Measurements from ENCODE around the gene SERPINB8. TPM values are rescaled to one million over a fixed set of nuclear protein-coding genes. Genes with fewer than 3 reads are reported as not detected.

SERPINB8 gene
- total and polyA plus RNA-seq, 10 donors: 4.6 to 23.4 (median 14.5) TPM

DNA sequence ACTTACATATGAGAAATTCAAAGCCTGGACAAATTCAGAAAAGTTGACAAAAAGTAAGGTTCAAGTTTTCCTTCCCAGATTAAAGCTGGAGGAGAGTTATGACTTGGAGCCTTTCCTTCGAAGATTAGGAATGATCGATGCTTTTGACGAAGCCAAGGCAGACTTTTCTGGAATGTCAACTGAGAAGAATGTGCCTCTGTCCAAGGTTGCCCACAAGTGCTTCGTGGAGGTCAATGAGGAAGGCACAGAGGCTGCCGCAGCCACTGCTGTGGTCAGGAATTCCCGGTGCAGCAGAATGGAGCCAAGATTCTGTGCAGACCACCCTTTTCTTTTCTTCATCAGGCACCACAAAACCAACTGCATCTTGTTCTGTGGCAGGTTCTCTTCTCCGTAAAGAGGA lies 17.0 kb downstream of the SERPINB8 start:
- Histone ChIP-seq H3K9me3 (no peaks in the 10 kb centered on the region), H3K36me3 (peaks cover 0 to 72% (median 44%) of the 10 kb centered on the region in 6 donors), H3K27me3 (replicated peaks in 1 of 7) (no peaks in the 10 kb centered on the region), H3K4me3 (no peak overlapping the region), H3K27ac (no peak overlapping the region), H3K4me1 (peaks cover 0 to 5% (median 0%) of the 10 kb centered on the region in 6 donors)
- 73 to 93% (median 87%) methylated on average over 7 of the region's 7 CpGs for WGBS, 5 donors
- intact Hi-C loops (cut with DNase I; ENCODE audit: low total_unique reads): loop anchor here (10.0 kb wide), 1 partner anchor 462 kb away; no protein-coding TSS in a partner anchor
- DNase-seq: no peak
- TF ChIP-seq, protein P1, sequence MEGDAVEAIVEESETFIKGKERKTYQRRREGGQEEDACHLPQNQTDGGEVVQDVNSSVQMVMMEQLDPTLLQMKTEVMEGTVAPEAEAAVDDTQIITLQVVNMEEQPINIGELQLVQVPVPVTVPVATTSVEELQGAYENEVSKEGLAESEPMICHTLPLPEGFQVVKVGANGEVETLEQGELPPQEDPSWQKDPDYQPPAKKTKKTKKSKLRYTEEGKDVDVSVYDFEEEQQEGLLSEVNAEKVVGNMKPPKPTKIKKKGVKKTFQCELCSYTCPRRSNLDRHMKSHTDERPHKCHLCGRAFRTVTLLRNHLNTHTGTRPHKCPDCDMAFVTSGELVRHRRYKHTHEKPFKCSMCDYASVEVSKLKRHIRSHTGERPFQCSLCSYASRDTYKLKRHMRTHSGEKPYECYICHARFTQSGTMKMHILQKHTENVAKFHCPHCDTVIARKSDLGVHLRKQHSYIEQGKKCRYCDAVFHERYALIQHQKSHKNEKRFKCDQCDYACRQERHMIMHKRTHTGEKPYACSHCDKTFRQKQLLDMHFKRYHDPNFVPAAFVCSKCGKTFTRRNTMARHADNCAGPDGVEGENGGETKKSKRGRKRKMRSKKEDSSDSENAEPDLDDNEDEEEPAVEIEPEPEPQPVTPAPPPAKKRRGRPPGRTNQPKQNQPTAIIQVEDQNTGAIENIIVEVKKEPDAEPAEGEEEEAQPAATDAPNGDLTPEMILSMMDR (IDR thresholded peaks at IDR 0.05 in 8 of 11, conservative IDR thresholded peaks at IDR 0.05 in 3 of 11): no peak
- TF ChIP-seq POLR2A (IDR thresholded peaks at IDR 0.05) (no peak), POLR2AphosphoS5 (IDR thresholded peaks at IDR 0.05) (no peak)

DNA sequence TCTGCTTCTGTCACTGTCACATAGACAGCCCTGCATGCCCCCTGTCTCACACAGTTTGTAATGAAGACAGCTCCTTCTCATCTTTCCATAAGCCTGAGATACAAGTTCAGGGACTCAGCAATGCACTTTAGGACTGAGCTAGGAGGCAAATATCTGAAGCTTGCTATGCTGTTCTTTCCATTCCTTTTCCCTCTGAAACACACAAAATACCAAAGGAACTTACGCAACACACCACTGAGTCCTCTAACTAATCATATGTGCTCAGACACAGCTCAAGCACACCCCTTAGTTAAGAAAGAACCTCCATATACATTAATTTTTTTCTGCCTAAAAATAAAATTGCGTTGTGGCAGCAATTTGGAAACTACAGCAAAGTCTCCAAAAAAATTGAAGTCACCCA lies 17.9 kb downstream of the SERPINB8 start:
- H3K4me3 ChIP-seq: no peak overlapping the region
- WGBS, 5 donors: 42 to 87% (median 71%) methylated on average over 2 of the region's 2 CpGs
- H3K36me3 ChIP-seq: peaks cover 0 to 63% (median 36%) of the 10 kb centered on the region in 6 donors
- intact Hi-C loops (cut with DNase I; ENCODE audit: low total_unique reads): loop anchor here (10.0 kb wide), 1 partner anchor 463 kb away; no protein-coding TSS in a partner anchor
- H3K27ac ChIP-seq: no peak overlapping the region
- no peak for DNase-seq
- TF ChIP-seq POLR2AphosphoS5 (IDR thresholded peaks at IDR 0.05): no peak
- no peak for TF ChIP-seq POLR2A (IDR thresholded peaks at IDR 0.05)
- TF ChIP-seq, protein P1 (IDR thresholded peaks at IDR 0.05 in 8 of 11, conservative IDR thresholded peaks at IDR 0.05 in 3 of 11): no peak
- H3K9me3 ChIP-seq: no peaks in the 10 kb centered on the region
- H3K4me1 ChIP-seq: no peaks in the 10 kb centered on the region
- H3K27me3 ChIP-seq (replicated peaks in 1 of 7): no peaks in the 10 kb centered on the region

DNA sequence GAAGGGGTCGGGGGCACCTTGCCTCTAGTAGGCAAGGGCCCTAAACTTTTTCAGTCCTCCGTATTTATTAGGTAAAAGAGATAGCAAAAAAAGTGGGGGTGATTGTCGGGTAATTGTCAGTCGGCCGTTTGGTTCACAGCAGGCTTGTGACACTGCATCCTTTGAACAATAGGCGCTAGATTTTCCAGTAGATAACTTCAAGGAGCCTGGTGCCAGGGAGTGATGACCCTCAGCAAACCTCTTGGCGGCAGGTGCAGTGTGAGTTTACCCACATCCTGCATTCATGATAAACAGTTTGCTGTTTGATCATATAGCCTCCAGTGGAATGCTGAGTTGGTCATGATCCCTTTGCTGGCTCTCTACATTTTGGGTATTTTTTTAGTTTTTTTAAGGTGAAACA lies 22.9 kb downstream of the SERPINB8 start:
- TF ChIP-seq, protein P1 (IDR thresholded peaks at IDR 0.05 in 8 of 11, conservative IDR thresholded peaks at IDR 0.05 in 3 of 11): no peak
- no peak for TF ChIP-seq POLR2AphosphoS5 (IDR thresholded peaks at IDR 0.05)
- no peak for TF ChIP-seq POLR2A (IDR thresholded peaks at IDR 0.05)
- peaks cover 0 to 23% (median 1%) of the 10 kb centered on the region in 6 donors for H3K36me3 ChIP-seq
- no peaks in the 10 kb centered on the region for H3K27me3 ChIP-seq (replicated peaks in 1 of 7)
- no peak for DNase-seq
- no peak overlapping the region for H3K4me3 ChIP-seq
- H3K4me1 ChIP-seq: no peaks in the 10 kb centered on the region
- 82 to 86% (median 83%) methylated on average over 7 of the region's 7 CpGs for WGBS, 5 donors
- intact Hi-C loops (cut with DNase I; ENCODE audit: low total_unique reads): no loop called here
- peaks cover 0 to 26% (median 25%) of the 10 kb centered on the region in 8 donors for H3K9me3 ChIP-seq
- H3K27ac ChIP-seq: no peak overlapping the region

DNA sequence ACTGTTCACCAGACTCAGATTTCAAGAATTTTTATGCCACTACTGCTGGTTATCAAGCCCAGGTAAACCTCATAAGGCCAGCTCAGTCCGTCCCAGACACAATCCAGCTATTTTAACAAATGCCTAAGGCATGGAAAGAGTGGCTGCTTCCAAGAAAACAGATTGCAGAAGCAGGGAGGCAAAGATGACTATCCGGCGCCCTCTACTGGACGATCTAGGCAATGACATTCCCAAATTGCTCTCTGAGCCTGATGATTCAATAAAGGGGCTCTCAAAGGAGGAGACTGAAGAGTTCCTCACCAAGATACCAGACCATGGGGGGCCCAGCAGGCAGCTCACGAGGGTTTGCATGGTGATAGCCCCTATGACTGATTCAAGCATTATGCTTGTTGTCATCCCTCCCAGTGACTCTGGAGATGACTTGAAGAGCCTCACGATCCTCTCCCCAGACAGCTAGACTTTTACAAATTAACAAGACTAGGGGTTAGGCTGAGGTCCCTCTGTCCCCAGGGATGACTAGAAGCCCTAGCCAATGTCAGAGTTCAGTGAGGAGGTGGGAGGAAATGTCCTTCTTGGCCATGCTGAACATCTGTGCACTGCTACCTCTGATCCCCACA lies 25.0 kb downstream of the SERPINB8 start:
- H3K4me1 ChIP-seq: no peaks in the 10 kb centered on the region
- intact Hi-C loops (cut with DNase I; ENCODE audit: low total_unique reads): no loop called here
- peaks cover 0 to 26% (median 25%) of the 10 kb centered on the region in 8 donors for H3K9me3 ChIP-seq
- H3K27ac ChIP-seq: no peak overlapping the region
- peaks cover 0 to 10% (median 0%) of the 10 kb centered on the region in 6 donors for H3K36me3 ChIP-seq
- TF ChIP-seq, protein P1 (IDR thresholded peaks at IDR 0.05 in 8 of 11, conservative IDR thresholded peaks at IDR 0.05 in 3 of 11): peak; percentile 44 to 90 (median 79)
- TF ChIP-seq POLR2A (IDR thresholded peaks at IDR 0.05): no peak
- H3K27me3 ChIP-seq (replicated peaks in 1 of 7): no peaks in the 10 kb centered on the region
- no peak overlapping the region for H3K4me3 ChIP-seq
- DNase-seq: no peak
- WGBS, 5 donors: 26 to 30% (median 28%) methylated on average over 5 to 6 of the region's 6 CpGs

All from spleen (tissue), 11 donors.